ENCODE measurements around the gene CLIP4. TPM values are rescaled to one million over a fixed set of nuclear protein-coding genes. Genes with fewer than 3 reads are reported as not detected.

CLIP4 gene
- polyA plus RNA-seq, 1 of the 3 experiments (the other 2 are of a cell fraction) = 12.7 TPM

DNA sequence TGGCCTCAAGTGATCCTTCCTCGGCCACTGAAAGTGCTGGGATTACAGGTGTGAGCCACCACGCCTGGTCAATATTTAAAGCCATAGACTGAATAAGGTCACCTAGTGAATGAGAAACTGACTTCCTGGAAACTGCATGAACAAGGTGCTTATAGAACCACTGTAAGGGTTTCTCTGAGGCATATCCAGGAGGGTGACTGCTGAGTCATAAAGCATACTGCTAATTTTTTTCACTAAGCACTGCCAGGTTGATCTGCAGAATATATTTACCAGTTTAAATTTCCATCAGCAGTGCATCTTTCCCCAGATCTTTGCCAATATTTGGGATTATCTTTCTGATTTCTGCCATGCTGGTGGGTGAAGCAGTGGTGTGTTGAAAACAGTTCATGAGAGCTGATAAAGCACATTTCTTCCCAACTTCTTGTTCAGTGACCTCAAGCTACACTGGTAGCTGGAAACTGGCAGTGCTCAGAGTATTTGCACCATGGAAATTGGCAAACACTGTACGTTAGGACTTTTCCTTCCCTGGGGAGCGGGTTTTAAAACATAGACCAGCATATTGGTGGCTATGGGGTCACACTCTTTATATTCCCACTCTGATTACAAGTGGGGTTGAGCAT, 4.2 kb upstream of the CLIP4 start:
- H3K4me3 ChIP-seq (ENCODE audit: low read depth in 2 of 2, low read length in 1 of 2) = no peak overlapping the region
- WGBS (ENCODE audit: low lambda C conversion rate) = 93% methylated on average over 4 of the region's 4 CpGs
- H3K9ac ChIP-seq = no peak overlapping the region
- DNase-seq = no peak
- peaks cover 0 to 22% of the 10 kb centered on the region in 2 experiments; a peak in 2 of 4 replicates for H3K4me1 ChIP-seq (ENCODE audit: control insufficient read depth in 1 of 2, insufficient read depth in 2 of 2, low read depth in 1 of 2, low read length in 1 of 2)
- H3K36me3 ChIP-seq (replicated peaks in 1 of 2; ENCODE audit: control insufficient read depth in 1 of 2, insufficient read depth in 2 of 2, low read length in 1 of 2) = no peaks in the 10 kb centered on the region
- no peaks in the 10 kb centered on the region; the same call in 1 of the 2 replicates for H3K79me2 ChIP-seq (ENCODE audit: insufficient read depth)
- ChIA-PET CTCF (no interaction called here), POLR2A (no interaction called here)
- TF ChIP-seq JUND (IDR thresholded peaks at IDR 0.05) (no peak), GATA2 (CRISPR knock-in tag; IDR thresholded peaks at IDR 0.05) (no peak), FOSL2 (IDR thresholded peaks at IDR 0.05; ENCODE audit: borderline replicate concordance, low read depth) (no peak), NRF1 (IDR thresholded peaks at IDR 0.05; ENCODE audit: low read depth, low read length) (no peak), TEAD4 (IDR thresholded peaks at IDR 0.05; ENCODE audit: borderline replicate concordance, insufficient read depth) (no peak), YY1 (IDR thresholded peaks at IDR 0.05; ENCODE audit: low read depth) (no peak), EZH2phosphoT487 (IDR thresholded peaks at IDR 0.05; ENCODE audit: borderline replicate concordance, low read depth) (no peak), GABPA (IDR thresholded peaks at IDR 0.05; ENCODE audit: low read depth) (no peak), RCOR1 (IDR thresholded peaks at IDR 0.05; ENCODE audit: low read length) (no peak), ELF1 (IDR thresholded peaks at IDR 0.05) (no peak), POLR2AphosphoS5 (IDR thresholded peaks at IDR 0.05; ENCODE audit: low read depth, low read length) (no peak), MEF2A (IDR thresholded peaks at IDR 0.05; ENCODE audit: borderline replicate concordance, low read depth) (no peak), FOXM1 (IDR thresholded peaks at IDR 0.05; ENCODE audit: low read depth) (no peak)
- TF ChIP-seq, protein P1, sequence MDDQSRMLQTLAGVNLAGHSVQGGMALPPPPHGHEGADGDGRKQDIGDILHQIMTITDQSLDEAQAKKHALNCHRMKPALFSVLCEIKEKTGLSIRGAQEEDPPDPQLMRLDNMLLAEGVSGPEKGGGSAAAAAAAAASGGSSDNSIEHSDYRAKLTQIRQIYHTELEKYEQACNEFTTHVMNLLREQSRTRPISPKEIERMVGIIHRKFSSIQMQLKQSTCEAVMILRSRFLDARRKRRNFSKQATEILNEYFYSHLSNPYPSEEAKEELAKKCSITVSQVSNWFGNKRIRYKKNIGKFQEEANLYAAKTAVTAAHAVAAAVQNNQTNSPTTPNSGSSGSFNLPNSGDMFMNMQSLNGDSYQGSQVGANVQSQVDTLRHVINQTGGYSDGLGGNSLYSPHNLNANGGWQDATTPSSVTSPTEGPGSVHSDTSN (IDR thresholded peaks at IDR 0.05) = no peak
- TF ChIP-seq, protein P2, sequence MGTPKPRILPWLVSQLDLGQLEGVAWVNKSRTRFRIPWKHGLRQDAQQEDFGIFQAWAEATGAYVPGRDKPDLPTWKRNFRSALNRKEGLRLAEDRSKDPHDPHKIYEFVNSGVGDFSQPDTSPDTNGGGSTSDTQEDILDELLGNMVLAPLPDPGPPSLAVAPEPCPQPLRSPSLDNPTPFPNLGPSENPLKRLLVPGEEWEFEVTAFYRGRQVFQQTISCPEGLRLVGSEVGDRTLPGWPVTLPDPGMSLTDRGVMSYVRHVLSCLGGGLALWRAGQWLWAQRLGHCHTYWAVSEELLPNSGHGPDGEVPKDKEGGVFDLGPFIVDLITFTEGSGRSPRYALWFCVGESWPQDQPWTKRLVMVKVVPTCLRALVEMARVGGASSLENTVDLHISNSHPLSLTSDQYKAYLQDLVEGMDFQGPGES (IDR thresholded peaks at IDR 0.05; ENCODE audit: low read depth, low read length) = no peak
- TF ChIP-seq, protein P3, sequence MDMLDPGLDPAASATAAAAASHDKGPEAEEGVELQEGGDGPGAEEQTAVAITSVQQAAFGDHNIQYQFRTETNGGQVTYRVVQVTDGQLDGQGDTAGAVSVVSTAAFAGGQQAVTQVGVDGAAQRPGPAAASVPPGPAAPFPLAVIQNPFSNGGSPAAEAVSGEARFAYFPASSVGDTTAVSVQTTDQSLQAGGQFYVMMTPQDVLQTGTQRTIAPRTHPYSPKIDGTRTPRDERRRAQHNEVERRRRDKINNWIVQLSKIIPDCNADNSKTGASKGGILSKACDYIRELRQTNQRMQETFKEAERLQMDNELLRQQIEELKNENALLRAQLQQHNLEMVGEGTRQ (IDR thresholded peaks at IDR 0.05; ENCODE audit: borderline replicate concordance, low read depth, low read length) = no peak
- TF ChIP-seq, protein P4, sequence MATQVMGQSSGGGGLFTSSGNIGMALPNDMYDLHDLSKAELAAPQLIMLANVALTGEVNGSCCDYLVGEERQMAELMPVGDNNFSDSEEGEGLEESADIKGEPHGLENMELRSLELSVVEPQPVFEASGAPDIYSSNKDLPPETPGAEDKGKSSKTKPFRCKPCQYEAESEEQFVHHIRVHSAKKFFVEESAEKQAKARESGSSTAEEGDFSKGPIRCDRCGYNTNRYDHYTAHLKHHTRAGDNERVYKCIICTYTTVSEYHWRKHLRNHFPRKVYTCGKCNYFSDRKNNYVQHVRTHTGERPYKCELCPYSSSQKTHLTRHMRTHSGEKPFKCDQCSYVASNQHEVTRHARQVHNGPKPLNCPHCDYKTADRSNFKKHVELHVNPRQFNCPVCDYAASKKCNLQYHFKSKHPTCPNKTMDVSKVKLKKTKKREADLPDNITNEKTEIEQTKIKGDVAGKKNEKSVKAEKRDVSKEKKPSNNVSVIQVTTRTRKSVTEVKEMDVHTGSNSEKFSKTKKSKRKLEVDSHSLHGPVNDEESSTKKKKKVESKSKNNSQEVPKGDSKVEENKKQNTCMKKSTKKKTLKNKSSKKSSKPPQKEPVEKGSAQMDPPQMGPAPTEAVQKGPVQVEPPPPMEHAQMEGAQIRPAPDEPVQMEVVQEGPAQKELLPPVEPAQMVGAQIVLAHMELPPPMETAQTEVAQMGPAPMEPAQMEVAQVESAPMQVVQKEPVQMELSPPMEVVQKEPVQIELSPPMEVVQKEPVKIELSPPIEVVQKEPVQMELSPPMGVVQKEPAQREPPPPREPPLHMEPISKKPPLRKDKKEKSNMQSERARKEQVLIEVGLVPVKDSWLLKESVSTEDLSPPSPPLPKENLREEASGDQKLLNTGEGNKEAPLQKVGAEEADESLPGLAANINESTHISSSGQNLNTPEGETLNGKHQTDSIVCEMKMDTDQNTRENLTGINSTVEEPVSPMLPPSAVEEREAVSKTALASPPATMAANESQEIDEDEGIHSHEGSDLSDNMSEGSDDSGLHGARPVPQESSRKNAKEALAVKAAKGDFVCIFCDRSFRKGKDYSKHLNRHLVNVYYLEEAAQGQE (IDR thresholded peaks at IDR 0.05; ENCODE audit: low read depth, low read length) = no peak
- TF ChIP-seq, protein P5, sequence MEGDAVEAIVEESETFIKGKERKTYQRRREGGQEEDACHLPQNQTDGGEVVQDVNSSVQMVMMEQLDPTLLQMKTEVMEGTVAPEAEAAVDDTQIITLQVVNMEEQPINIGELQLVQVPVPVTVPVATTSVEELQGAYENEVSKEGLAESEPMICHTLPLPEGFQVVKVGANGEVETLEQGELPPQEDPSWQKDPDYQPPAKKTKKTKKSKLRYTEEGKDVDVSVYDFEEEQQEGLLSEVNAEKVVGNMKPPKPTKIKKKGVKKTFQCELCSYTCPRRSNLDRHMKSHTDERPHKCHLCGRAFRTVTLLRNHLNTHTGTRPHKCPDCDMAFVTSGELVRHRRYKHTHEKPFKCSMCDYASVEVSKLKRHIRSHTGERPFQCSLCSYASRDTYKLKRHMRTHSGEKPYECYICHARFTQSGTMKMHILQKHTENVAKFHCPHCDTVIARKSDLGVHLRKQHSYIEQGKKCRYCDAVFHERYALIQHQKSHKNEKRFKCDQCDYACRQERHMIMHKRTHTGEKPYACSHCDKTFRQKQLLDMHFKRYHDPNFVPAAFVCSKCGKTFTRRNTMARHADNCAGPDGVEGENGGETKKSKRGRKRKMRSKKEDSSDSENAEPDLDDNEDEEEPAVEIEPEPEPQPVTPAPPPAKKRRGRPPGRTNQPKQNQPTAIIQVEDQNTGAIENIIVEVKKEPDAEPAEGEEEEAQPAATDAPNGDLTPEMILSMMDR (IDR thresholded peaks at IDR 0.05) = no peak
- TF ChIP-seq, protein P6, sequence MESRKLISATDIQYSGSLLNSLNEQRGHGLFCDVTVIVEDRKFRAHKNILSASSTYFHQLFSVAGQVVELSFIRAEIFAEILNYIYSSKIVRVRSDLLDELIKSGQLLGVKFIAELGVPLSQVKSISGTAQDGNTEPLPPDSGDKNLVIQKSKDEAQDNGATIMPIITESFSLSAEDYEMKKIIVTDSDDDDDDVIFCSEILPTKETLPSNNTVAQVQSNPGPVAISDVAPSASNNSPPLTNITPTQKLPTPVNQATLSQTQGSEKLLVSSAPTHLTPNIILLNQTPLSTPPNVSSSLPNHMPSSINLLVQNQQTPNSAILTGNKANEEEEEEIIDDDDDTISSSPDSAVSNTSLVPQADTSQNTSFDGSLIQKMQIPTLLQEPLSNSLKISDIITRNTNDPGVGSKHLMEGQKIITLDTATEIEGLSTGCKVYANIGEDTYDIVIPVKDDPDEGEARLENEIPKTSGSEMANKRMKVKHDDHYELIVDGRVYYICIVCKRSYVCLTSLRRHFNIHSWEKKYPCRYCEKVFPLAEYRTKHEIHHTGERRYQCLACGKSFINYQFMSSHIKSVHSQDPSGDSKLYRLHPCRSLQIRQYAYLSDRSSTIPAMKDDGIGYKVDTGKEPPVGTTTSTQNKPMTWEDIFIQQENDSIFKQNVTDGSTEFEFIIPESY (IDR thresholded peaks at IDR 0.05; ENCODE audit: borderline replicate concordance, low read depth) = no peak
- TF ChIP-seq, protein P7, sequence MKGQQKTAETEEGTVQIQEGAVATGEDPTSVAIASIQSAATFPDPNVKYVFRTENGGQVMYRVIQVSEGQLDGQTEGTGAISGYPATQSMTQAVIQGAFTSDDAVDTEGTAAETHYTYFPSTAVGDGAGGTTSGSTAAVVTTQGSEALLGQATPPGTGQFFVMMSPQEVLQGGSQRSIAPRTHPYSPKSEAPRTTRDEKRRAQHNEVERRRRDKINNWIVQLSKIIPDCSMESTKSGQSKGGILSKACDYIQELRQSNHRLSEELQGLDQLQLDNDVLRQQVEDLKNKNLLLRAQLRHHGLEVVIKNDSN (IDR thresholded peaks at IDR 0.05; ENCODE audit: borderline replicate concordance, low read depth) = no peak
- peaks cover 1% of the 10 kb centered on the region for H3F3A ChIP-seq (replicated peaks; ENCODE audit: insufficient read depth)
- H3K9me3 ChIP-seq = no peaks in the 10 kb centered on the region
- H2AFZ ChIP-seq (ENCODE audit: low read depth) = no peak overlapping the region
- H3K27me3 ChIP-seq (ENCODE audit: insufficient read depth) = no peaks in the 10 kb centered on the region
- H3K9me2 ChIP-seq = no peaks in the 10 kb centered on the region
- H3K4me2 ChIP-seq = no peak overlapping the region
- H4K20me1 ChIP-seq (ENCODE audit: insufficient read depth) = no peaks in the 10 kb centered on the region
- H3K27ac ChIP-seq (ENCODE audit: low read depth in 2 of 2, low read length in 1 of 2) = no peak overlapping the region

Measured in SK-N-SH (cell line).